T47D (cell line): ENCODE results near the gene KIF13A.

Experiments used
- DNase-seq, 2 experiments: peaks; one replicate each; pipeline versions ENCODE4 v3.0.0 to v3.0.0-alpha.2; 2011 to 2012; ENCODE audit warnings: low read depth in 1 of 2, low spot score in 1 of 2
- JUND ChIP-seq: IDR thresholded peaks from 2 replicates; pipeline ENCODE4 v1.6.1; 2012; ENCODE audit warnings: low read depth
- in situ Hi-C: cut with HindIII; loops from 2 replicates; pipeline ENCODE4 v1.10.0; 2016; ENCODE audit warnings: low sequenced_read_pairs, low pct_unique_long_range_greater_than_20kb

The KIF13A gene

GRCh38 chr6:17842014-17842776 lies 145.2 kb downstream of the KIF13A start:
- DNase-seq, result no peak
- in situ Hi-C loops, result no loop called here
- no peak for TF ChIP-seq JUND

GRCh38 chr6:17839513-17840223 lies 147.8 kb downstream of the KIF13A start:
- no peak for TF ChIP-seq JUND
- in situ Hi-C loops, result no loop called here
- DNase-seq, result no peak

- in situ Hi-C loops, result no loop called here
- DNase-seq, result no peak
- TF ChIP-seq JUND, result no peak
Observed at GRCh38 chr6:17836293-17836692, 151.1 kb downstream of the KIF13A start.

GRCh38 chr6:17835784-17836183 lies 151.7 kb downstream of the KIF13A start:
- in situ Hi-C loops, result no loop called here
- no peak for TF ChIP-seq JUND
- no peak for DNase-seq

- no peak for DNase-seq
- TF ChIP-seq JUND, result no peak
- in situ Hi-C loops, result no loop called here
Observed at GRCh38 chr6:17831135-17831534, 156.3 kb downstream of the KIF13A start.

GRCh38 chr6:17829905-17830304 lies 157.5 kb downstream of the KIF13A start:
- DNase-seq, result no peak
- no peak for TF ChIP-seq JUND
- in situ Hi-C loops, result no loop called here

GRCh38 chr6:17828149-17828548 lies 159.3 kb downstream of the KIF13A start:
- in situ Hi-C loops, result no loop called here

GRCh38 chr6:17826301-17826700 lies 161.1 kb downstream of the KIF13A start:
- DNase-seq, result no peak
- TF ChIP-seq JUND, result no peak
- in situ Hi-C loops, result no loop called here

More at GRCh38 chr6:17828149-17828548, 159.3 kb downstream of the KIF13A start:
- DNase-seq, result no peak
- no peak for TF ChIP-seq JUND

- TF ChIP-seq JUND, result no peak
- peak in 1 of 2 experiments; percentile 24 for DNase-seq
- in situ Hi-C loops, result no loop called here
Observed at GRCh38 chr6:17820055-17820454, 167.4 kb downstream of the KIF13A start.

GRCh38 chr6:17817763-17818162 lies 169.7 kb downstream of the KIF13A start:
- TF ChIP-seq JUND, result no peak
- no peak for DNase-seq
- in situ Hi-C loops, result no loop called here

- TF ChIP-seq JUND, result no peak
- in situ Hi-C loops, result no loop called here
- no peak for DNase-seq
Observed at GRCh38 chr6:17816921-17817611, 170.4 kb downstream of the KIF13A start.

GRCh38 chr6:17813542-17813941 lies 173.9 kb downstream of the KIF13A start:
- DNase-seq, result no peak
- no peak for TF ChIP-seq JUND
- in situ Hi-C loops, result no loop called here

- DNase-seq, result no peak
- no peak for TF ChIP-seq JUND
- in situ Hi-C loops, result no loop called here
Observed at GRCh38 chr6:17812311-17812710, 175.1 kb downstream of the KIF13A start.
